NCI-H82 (cell line): Measurements from ENCODE around the gene MED13L.
"Not testable (repeated sequence)": the region's sequence is repeated elsewhere in the genome, so short reads cannot be mapped to it uniquely, and the experiment has no call there.

Experiments used
- DNase-seq: peaks from one replicate; lab custom pipeline; 2025; lab: John Stamatoyannopoulos, UW

The MED13L gene

GRCh38 chr12:116152268-116152667, 125.2 kb downstream of the MED13L start:
- no peak for DNase-seq

- DNase-seq: no peak
Measured at GRCh38 chr12:116150452-116150851, 127.0 kb downstream of the MED13L start.

- no peak for DNase-seq
Measured at GRCh38 chr12:116150001-116150400, 127.5 kb downstream of the MED13L start.

GRCh38 chr12:116148844-116149243, 128.6 kb downstream of the MED13L start:
- no peak for DNase-seq

GRCh38 chr12:116146386-116146785, 131.1 kb downstream of the MED13L start:
- DNase-seq: no peak

GRCh38 chr12:116145451-116145850, 132.0 kb downstream of the MED13L start:
- DNase-seq: no peak

- DNase-seq: no peak
Measured at GRCh38 chr12:116144384-116144783, 133.1 kb downstream of the MED13L start.

- DNase-seq: no peak
Measured at GRCh38 chr12:116143909-116144308, 133.6 kb downstream of the MED13L start.

- DNase-seq: no peak
Measured at GRCh38 chr12:116142936-116143898, 134.3 kb downstream of the MED13L start.

- DNase-seq: no peak
Measured at GRCh38 chr12:116141833-116142162, 135.7 kb downstream of the MED13L start.

- DNase-seq: peak; percentile 27
Measured at GRCh38 chr12:116141110-116141832, 136.2 kb downstream of the MED13L start.

- DNase-seq: no peak
Measured at GRCh38 chr12:116140529-116140928, 137.0 kb downstream of the MED13L start.

GRCh38 chr12:116138781-116139180, 138.7 kb downstream of the MED13L start:
- no peak for DNase-seq

GRCh38 chr12:116138364-116138763, 139.1 kb downstream of the MED13L start:
- DNase-seq: no peak

- no peak for DNase-seq
Measured at GRCh38 chr12:116137318-116137717, 140.2 kb downstream of the MED13L start.

GRCh38 chr12:116136340-116136739, 141.2 kb downstream of the MED13L start:
- no peak for DNase-seq

- DNase-seq: peak; percentile 12
Measured at GRCh38 chr12:116135209-116135930, 142.1 kb downstream of the MED13L start.

GRCh38 chr12:116133636-116134214, 143.8 kb downstream of the MED13L start:
- no peak for DNase-seq

GRCh38 chr12:116133149-116133548, 144.3 kb downstream of the MED13L start:
- DNase-seq: no peak

GRCh38 chr12:116131987-116132386, 145.5 kb downstream of the MED13L start:
- DNase-seq: not testable (repeated sequence)

GRCh38 chr12:116131176-116131575, 146.3 kb downstream of the MED13L start:
- no peak for DNase-seq

- peak; percentile 15 for DNase-seq
Measured at GRCh38 chr12:116130431-116130830, 147.1 kb downstream of the MED13L start.
